Colon (tissue), 2 donors: Measurements from ENCODE around the gene PRKAB1.

Experiments used
- FAIRE-seq: peaks from 2 replicates; lab custom pipeline; 2012; peaks lifted over from hg19 to GRCh38; lab: Jason Lieb, UNC
- donor health status: control.
- donor health status: control.

Gene PRKAB1

GRCh38 chr12:119712721-119713120 lies 44.8 kb downstream of the PRKAB1 start:
- FAIRE-seq: no peak

DNA sequence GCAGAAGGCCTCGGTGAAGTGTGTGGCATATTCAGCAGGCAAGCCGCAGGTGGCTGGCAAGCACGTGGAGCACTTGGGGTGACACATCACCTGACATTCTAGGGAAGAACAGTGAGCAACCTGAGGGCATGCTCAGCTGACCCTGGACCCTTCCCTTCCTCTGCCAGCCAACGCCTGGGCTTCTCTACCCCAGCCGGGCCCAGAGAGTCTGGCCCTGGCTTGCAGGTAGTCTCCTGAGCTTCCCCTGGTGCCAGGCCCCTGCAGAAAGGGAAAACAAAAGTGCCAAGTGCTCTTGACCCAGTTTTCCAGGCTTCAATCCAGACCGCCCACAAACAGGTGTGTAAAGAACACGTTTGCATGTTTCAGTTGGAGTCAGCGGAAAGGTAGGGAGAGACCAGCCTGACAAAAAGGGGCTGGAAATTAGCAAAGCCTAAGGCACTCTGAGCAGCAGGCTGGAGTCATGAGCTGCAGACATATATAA lies 45.7 kb downstream of the PRKAB1 start:
- no peak for FAIRE-seq

- no peak for FAIRE-seq
These were observed 46.8 kb downstream of the PRKAB1 start for GRCh38 chr12:119714614-119715267.

DNA sequence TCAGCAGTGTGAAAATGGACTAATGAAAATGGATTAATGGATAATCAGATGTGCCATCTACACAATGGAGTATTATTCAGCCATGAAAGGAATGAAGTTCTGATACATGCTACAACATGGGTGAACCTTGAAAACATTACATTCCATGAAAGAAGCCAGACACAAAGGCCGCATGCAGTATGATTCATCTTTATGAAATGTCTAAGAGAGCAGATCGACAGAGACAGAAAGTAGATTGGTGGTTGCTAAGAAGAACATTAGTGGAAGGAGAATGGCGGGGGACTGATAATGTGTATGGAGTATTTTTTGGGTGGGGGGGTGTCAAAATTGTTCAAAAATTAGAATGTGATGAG lies 47.3 kb downstream of the PRKAB1 start:
- no peak for FAIRE-seq

- no peak for FAIRE-seq
These were observed 50.2 kb downstream of the PRKAB1 start for GRCh38 chr12:119718141-119718540.

DNA sequence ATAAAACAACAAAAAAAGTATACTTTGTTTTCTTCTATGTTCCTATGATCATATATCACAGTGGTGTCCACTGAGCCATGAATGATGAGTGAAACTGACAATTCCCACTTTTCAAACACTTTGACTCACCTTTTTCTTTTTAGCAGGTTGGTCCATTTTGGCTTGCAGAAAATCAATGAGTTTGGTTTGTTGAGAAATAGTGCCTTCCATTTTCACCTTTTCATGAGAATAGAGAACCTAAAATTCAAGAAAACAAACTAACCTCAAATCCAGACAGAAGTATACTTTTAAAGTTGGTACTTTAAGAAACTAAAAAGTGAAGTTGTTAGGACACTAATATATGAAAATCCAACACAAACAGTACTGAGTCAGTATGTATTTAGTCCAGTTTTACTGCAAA lies 52.4 kb downstream of the PRKAB1 start:
- no peak for FAIRE-seq

DNA sequence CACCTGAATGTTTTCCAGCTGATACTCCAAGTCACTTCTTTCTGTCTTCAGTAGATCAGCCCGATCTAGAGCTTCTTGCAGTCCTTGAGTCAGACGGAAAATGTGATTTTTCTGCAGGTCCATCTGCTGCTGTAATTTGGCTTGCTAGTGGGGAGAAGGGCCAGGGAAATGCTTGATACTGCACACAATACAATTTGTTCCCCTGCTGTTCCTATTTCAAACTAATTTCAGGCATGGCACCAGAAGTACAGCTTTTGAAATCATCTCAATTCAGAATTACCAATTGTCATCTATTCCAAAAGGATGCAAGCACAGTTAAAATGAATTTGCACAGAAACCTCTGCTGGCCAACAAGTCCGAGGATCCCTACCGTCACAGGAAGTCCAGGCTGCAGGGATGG lies 53.4 kb downstream of the PRKAB1 start:
- FAIRE-seq: no peak

GRCh38 chr12:119725523-119725922 lies 57.6 kb downstream of the PRKAB1 start:
- FAIRE-seq: no peak

DNA sequence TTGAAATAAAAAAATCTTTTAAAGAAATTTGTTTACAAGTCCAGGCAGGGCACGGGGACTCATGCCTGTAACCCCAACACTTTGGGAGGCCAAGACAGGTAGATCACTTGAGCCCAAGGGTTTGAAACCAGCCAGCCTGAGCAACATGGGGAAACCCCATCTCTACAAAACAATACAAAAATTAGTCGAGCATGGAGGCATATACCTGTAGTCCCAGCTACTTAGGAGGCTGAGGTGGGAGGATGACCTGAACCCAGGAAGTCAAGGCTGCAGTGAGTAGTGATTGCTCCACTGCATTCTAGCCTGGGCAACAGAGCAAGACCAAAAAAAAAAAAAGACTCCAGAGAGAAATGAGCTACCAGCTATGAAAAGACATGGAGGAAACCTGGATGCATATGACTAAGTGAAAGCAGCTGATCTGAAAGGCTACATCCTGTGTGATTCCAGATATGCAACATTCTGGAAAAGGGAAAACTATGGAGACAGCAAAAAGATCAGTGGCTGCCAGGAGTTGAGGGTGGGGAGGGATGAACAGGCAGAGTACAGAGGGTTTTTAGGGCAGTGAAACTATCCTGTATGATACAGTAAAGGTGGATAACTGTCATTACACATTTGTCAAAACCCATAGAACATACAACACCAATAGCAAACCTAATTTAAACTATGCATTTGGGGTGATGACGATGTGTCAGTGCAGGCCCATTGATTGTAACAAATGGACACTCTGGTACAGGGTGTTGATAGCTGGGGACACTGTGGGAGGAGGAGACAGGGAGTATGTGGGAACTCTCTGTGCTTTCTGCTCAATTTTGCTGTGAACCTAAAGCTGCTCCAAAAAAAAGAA lies 59.9 kb downstream of the PRKAB1 start:
- no peak for FAIRE-seq

- no peak for FAIRE-seq
These were observed 60.5 kb downstream of the PRKAB1 start for GRCh38 chr12:119728444-119728745.

GRCh38 chr12:119729871-119730270 lies 61.9 kb downstream of the PRKAB1 start:
- no peak for FAIRE-seq

GRCh38 chr12:119730381-119730780 lies 62.4 kb downstream of the PRKAB1 start:
- no peak for FAIRE-seq
